Erythroblast (primary cell): ENCODE results near the gene CA5B.

Source experiments
- GATA1 ChIP-seq: IDR thresholded peaks from 2 replicates; pipeline ENCODE4 v1.6.1; 2011; ENCODE audit warnings: low read depth, mild to moderate bottlenecking, control low read depth, low read length, moderate library complexity
- POLR2A ChIP-seq: IDR thresholded peaks from 2 replicates; pipeline ENCODE4 v1.6.1; 2011; ENCODE audit warnings: mild to moderate bottlenecking, low read length

GRCh38 chrX:15829217-15829616 lies 91.1 kb downstream of the CA5B start:
- no peak for TF ChIP-seq POLR2A
- no peak for TF ChIP-seq GATA1
